Measurements from ENCODE around the gene DLG2.

DNA sequence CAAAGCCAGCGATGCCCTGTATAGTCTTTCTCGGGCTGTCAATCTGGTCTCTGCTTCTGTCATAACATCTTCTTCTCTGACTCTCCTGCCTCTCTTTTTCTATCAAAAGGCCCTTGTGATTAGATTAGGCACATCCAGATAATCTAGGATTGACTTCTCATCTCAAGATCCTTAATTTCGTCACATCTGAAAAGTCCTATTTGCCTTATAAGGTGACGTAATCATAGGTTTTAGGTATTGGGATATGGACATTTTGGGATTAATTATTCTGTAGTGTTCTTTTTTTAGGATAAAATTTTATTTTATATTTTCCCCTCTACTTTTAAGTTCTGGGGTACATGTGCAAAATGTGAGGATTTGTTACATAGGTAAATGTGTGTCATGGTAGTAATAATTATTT, 1860.2 kb downstream of the DLG2 start:
- no peak for TF ChIP-seq EZH2 (IDR thresholded peaks at IDR 0.05; ENCODE audit: insufficient read depth, low read length)
- TF ChIP-seq, protein P1, sequence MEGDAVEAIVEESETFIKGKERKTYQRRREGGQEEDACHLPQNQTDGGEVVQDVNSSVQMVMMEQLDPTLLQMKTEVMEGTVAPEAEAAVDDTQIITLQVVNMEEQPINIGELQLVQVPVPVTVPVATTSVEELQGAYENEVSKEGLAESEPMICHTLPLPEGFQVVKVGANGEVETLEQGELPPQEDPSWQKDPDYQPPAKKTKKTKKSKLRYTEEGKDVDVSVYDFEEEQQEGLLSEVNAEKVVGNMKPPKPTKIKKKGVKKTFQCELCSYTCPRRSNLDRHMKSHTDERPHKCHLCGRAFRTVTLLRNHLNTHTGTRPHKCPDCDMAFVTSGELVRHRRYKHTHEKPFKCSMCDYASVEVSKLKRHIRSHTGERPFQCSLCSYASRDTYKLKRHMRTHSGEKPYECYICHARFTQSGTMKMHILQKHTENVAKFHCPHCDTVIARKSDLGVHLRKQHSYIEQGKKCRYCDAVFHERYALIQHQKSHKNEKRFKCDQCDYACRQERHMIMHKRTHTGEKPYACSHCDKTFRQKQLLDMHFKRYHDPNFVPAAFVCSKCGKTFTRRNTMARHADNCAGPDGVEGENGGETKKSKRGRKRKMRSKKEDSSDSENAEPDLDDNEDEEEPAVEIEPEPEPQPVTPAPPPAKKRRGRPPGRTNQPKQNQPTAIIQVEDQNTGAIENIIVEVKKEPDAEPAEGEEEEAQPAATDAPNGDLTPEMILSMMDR (IDR thresholded peaks at IDR 0.05; ENCODE audit: insufficient read depth, low read depth, low read length): no peak
